Liver (tissue), 3 donors: ENCODE results near the gene AGBL4.

Source experiments
- CTCF ChIP-seq: fragments of 150-350 bp; IDR thresholded peaks from 2 replicates; pipeline ENCODE4 v1.5.1; 2017; ENCODE audit warnings: improper control_type of control experiment, low read depth, low read length; ENCODE audit not compliant: missing input control
- EGR1 ChIP-seq, 2 donors: IDR thresholded peaks; 2 replicates each; pipeline ENCODE4 v1.6.1; 2016 to 2018; ENCODE audit warnings: antibody characterized with exemption in 2 of 2, low read depth in 2 of 2
- FOXA1 ChIP-seq: IDR thresholded peaks from 2 replicates; pipeline ENCODE4 v1.6.1; 2016; ENCODE audit warnings: antibody characterized with exemption
- GABPA ChIP-seq, 2 donors: IDR thresholded peaks in 1 of 2; conservative IDR thresholded peaks in 1 of 2; 2 replicates each; pipeline ENCODE4 v1.6.1; 2016; ENCODE audit warnings: antibody characterized with exemption in 2 of 2, mild to moderate bottlenecking in 1 of 2, moderate library complexity in 1 of 2
- HNF4G ChIP-seq: IDR thresholded peaks from 2 replicates; pipeline ENCODE4 v1.6.1; 2016; ENCODE audit warnings: antibody characterized with exemption
- JUND ChIP-seq, 2 donors: IDR thresholded peaks; 2 replicates each; pipeline ENCODE4 v1.6.1; 2016; ENCODE audit warnings: antibody characterized with exemption in 2 of 2
- NR2F2 ChIP-seq: IDR thresholded peaks from 2 replicates; pipeline ENCODE4 v1.6.1; 2016; ENCODE audit warnings: antibody characterized with exemption
- RAD21 ChIP-seq, 2 donors: IDR thresholded peaks; 2 replicates each; pipeline ENCODE4 v1.6.1; 2016; ENCODE audit warnings: antibody characterized with exemption in 2 of 2, mild to moderate bottlenecking in 2 of 2
- REST ChIP-seq: IDR thresholded peaks from 2 replicates; pipeline ENCODE4 v1.6.1; 2016; ENCODE audit warnings: antibody characterized with exemption, mild to moderate bottlenecking
- RXRA ChIP-seq, 2 donors: IDR thresholded peaks; 2 replicates each; pipeline ENCODE4 v1.6.1; 2017 to 2018; ENCODE audit warnings: antibody characterized with exemption in 2 of 2, mild to moderate bottlenecking in 1 of 2
- TAF1 ChIP-seq: conservative IDR thresholded peaks from 2 replicates; pipeline ENCODE4 v1.6.1; 2016; ENCODE audit warnings: antibody characterized with exemption, mild to moderate bottlenecking
- ZBTB33 ChIP-seq: IDR thresholded peaks from 2 replicates; pipeline ENCODE4 v1.6.1; 2016; ENCODE audit warnings: antibody characterized with exemption
- donor health status: healthy.
- donor health status: healthy.

GRCh38 chr1:49060766-49061165 is 963.0 kb downstream of the AGBL4 start:
- no peak for TF ChIP-seq CTCF
- no peak for TF ChIP-seq ZBTB33
- TF ChIP-seq NR2F2 = no peak
- no peak for TF ChIP-seq FOXA1
- no peak for TF ChIP-seq REST
- TF ChIP-seq HNF4G = no peak
- TF ChIP-seq RAD21 (IDR thresholded peaks at IDR 0.05) = no peak
- TF ChIP-seq JUND (IDR thresholded peaks at IDR 0.05) = no peak
- no peak for TF ChIP-seq RXRA (IDR thresholded peaks at IDR 0.05)
- no peak for TF ChIP-seq TAF1
- TF ChIP-seq EGR1 (IDR thresholded peaks at IDR 0.05; ENCODE audit: low read depth in 2 of 2) = no peak
- no peak for TF ChIP-seq GABPA (IDR thresholded peaks at IDR 0.05 in 1 of 2, conservative IDR thresholded peaks at IDR 0.05 in 1 of 2)
